Breast epithelium (tissue), 4 donors: ENCODE measurements around the gene ATP1A4. TPM values are rescaled to one million over a fixed set of nuclear protein-coding genes. Genes with fewer than 3 reads are reported as not detected.

Experiments used
- DNase-seq, 2 donors: peaks; one replicate each; pipeline ENCODE4 v3.0.0-alpha.2; 2019; ENCODE audit warnings: low spot score in 2 of 2
- H3K27ac ChIP-seq, 2 donors: fragments of 200-600 bp; sonication (generic) in 1 of 2; one replicate each; pipeline ENCODE4 v1.5.1; 2016 to 2019; ENCODE audit warnings: mild to moderate bottlenecking in 1 of 2
- H3K27me3 ChIP-seq, 2 donors: fragments of 200-600 bp; sonication (generic) in 1 of 2; one replicate each; pipeline versions ENCODE4 v1.5.1 to v1.6.0; 2017 to 2019; ENCODE audit warnings: control low read depth in 1 of 2, mild to moderate bottlenecking in 1 of 2
- H3K36me3 ChIP-seq: fragments of 200-600 bp; one replicate; pipeline ENCODE4 v1.5.1; 2019
- H3K4me1 ChIP-seq, 2 donors: fragments of 200-600 bp; sonication (generic); one replicate each; pipeline ENCODE4 v1.5.1; 2016 to 2019; ENCODE audit warnings: control low read depth in 1 of 2
- H3K4me3 ChIP-seq, 3 donors: fragments of 200-600 bp; sonication (generic); 1 replicate in 2 of 3; 2 replicates in 1 of 3; pipeline ENCODE4 v1.5.1; 2016 to 2019; ENCODE audit warnings: mild to moderate bottlenecking in 3 of 3, moderate library complexity in 2 of 3
- H3K9me3 ChIP-seq, 2 donors: fragments of 200-600 bp; sonication (generic) in 1 of 2; one replicate each; pipeline ENCODE4 v1.5.1; 2016 to 2019; ENCODE audit warnings: control low read depth in 1 of 2
- CTCF ChIP-seq, 3 donors: fragments of 450-650 bp; IDR thresholded peaks; one replicate each; pipeline ENCODE4 v1.5.1; 2016 to 2017; ENCODE audit warnings: antibody characterized with exemption in 3 of 3, mild to moderate bottlenecking in 3 of 3, moderate library complexity in 3 of 3
- POLR2A ChIP-seq: fragments of 450-650 bp; IDR thresholded peaks from one replicate; pipeline ENCODE4 v1.6.1; 2016; ENCODE audit warnings: antibody characterized with exemption, mild to moderate bottlenecking, moderate library complexity
- POLR2AphosphoS5 ChIP-seq, 3 donors: sonication (generic); formaldehyde crosslinking; IDR thresholded peaks; one replicate each; pipeline ENCODE4 v1.6.1; 2017; ENCODE audit warnings: antibody characterized with exemption in 3 of 3
- intact Hi-C: fragments of 100-400 bp; cut with DNase I; formaldehyde crosslinking; loops from one replicate; pipeline ENCODE4 v1.15.1; 2023; ENCODE audit warnings: low total_unique reads
- total RNA-seq, 3 donors: library from RNA; depleted of rRNA; stranded (reverse); fragments of >200 nt; gene quantifications; one replicate each; pipeline ENCODE4 v1.1.0, GENCODE V29; 2016

Gene ATP1A4
- total RNA-seq, 3 donors from 2014 or later: 4.5 TPM; not detected in 2

GRCh38 chr1:160131803-160132565 lies 19.4 kb upstream of the ATP1A4 start:
- H3K4me3 ChIP-seq: no peak overlapping the region
- H3K9me3 ChIP-seq: no peaks in the 10 kb centered on the region
- H3K27ac ChIP-seq: no peak overlapping the region
- no peaks in the 10 kb centered on the region for H3K36me3 ChIP-seq
- no peak for TF ChIP-seq POLR2AphosphoS5 (IDR thresholded peaks at IDR 0.05)
- TF ChIP-seq POLR2A: no peak
- no peak for TF ChIP-seq CTCF (IDR thresholded peaks at IDR 0.05)
- no peaks in the 10 kb centered on the region for H3K4me1 ChIP-seq
- no peak for DNase-seq
- H3K27me3 ChIP-seq: no peaks in the 10 kb centered on the region
- intact Hi-C loops: no loop called here

GRCh38 chr1:160133990-160134770 lies 17.2 kb upstream of the ATP1A4 start:
- no peak overlapping the region for H3K27ac ChIP-seq
- no peaks in the 10 kb centered on the region for H3K9me3 ChIP-seq
- no peak for TF ChIP-seq POLR2A
- no peak for TF ChIP-seq POLR2AphosphoS5 (IDR thresholded peaks at IDR 0.05)
- TF ChIP-seq CTCF (IDR thresholded peaks at IDR 0.05): no peak
- DNase-seq: no peak
- intact Hi-C loops: no loop called here
- no peak overlapping the region for H3K4me3 ChIP-seq
- H3K27me3 ChIP-seq: no peaks in the 10 kb centered on the region
- H3K36me3 ChIP-seq: no peaks in the 10 kb centered on the region
- no peaks in the 10 kb centered on the region for H3K4me1 ChIP-seq

- no peaks in the 10 kb centered on the region for H3K4me1 ChIP-seq
- no peak overlapping the region for H3K27ac ChIP-seq
- H3K9me3 ChIP-seq: no peaks in the 10 kb centered on the region
- H3K36me3 ChIP-seq: no peaks in the 10 kb centered on the region
- no peaks in the 10 kb centered on the region for H3K27me3 ChIP-seq
- no peak overlapping the region for H3K4me3 ChIP-seq
- TF ChIP-seq POLR2A (no peak), CTCF (IDR thresholded peaks at IDR 0.05) (no peak)
- intact Hi-C loops: no loop called here
- DNase-seq: no peak
Observed at GRCh38 chr1:160134791-160135572, 16.4 kb upstream of the ATP1A4 start.

- Histone ChIP-seq H3K27ac (no peak overlapping the region), H3K4me3 (no peak overlapping the region), H3K27me3 (no peaks in the 10 kb centered on the region), H3K36me3 (no peaks in the 10 kb centered on the region), H3K9me3 (no peaks in the 10 kb centered on the region), H3K4me1 (no peaks in the 10 kb centered on the region)
- no peak for DNase-seq
- TF ChIP-seq CTCF (IDR thresholded peaks at IDR 0.05) (no peak), POLR2AphosphoS5 (IDR thresholded peaks at IDR 0.05) (no peak), POLR2A (no peak)
- intact Hi-C loops: loop anchor here (1.0 kb wide), 1 partner anchor 31 kb away; no protein-coding TSS in a partner anchor
Observed at GRCh38 chr1:160136121-160136925, 15.1 kb upstream of the ATP1A4 start.
